Activated CD4-positive, CD25-positive, alpha-beta regulatory T cell treated with anti-CD3 and anti-CD28 coated beads, Interleukin-2, amount 50 U/mL, for 72 hours (primary cell): ENCODE results near the gene MAST4.
"Not testable (repeated sequence)": the region's sequence is repeated elsewhere in the genome, so short reads cannot be mapped to it uniquely, and the experiment has no call there.

Experiments used
- DNase-seq: peaks from one replicate; pipeline ENCODE4 v3.0.0; 2021

MAST4 gene

DNA sequence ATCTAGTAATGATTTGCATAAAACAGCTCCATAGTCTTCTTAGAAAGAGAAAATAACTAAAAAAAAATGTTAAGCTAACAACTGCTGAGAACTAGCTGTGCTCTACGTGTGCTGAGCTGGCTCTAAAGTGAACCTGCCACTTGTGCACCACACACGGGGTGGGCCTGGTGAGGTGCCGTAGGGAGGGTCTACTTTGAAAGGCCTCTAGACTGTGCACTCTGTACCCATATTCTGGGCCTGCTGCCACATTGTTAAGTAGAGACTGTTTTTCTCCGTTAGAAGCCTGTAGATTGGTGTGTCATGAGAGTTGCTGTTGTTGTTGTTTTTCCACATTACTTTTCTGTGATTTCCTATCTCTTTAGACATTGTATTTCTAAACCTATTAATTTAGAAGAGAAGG, 506.5 kb downstream of the MAST4 start:
- no peak for DNase-seq

GRCh38 chr5:67104859-67105258, 508.7 kb downstream of the MAST4 start:
- no peak for DNase-seq

DNA sequence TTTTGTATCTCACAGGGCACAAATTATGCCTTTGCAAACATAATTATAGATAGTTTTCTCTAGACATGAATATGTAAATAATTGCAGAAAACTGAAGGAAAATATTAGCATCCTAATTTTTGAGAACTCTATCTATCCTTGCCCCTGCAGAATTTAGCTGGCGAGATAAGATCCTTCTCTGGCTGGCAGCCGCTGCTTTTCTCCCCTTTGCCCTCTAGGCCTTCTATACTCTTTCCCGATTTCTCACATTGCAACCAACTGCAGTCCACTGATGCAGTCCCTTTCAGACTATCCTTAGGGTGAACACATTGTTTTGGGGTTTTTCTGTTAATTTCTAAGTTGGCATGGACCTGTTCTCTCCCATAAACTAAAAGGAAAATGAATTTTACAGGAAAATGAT, 509.1 kb downstream of the MAST4 start:
- no peak for DNase-seq

DNA sequence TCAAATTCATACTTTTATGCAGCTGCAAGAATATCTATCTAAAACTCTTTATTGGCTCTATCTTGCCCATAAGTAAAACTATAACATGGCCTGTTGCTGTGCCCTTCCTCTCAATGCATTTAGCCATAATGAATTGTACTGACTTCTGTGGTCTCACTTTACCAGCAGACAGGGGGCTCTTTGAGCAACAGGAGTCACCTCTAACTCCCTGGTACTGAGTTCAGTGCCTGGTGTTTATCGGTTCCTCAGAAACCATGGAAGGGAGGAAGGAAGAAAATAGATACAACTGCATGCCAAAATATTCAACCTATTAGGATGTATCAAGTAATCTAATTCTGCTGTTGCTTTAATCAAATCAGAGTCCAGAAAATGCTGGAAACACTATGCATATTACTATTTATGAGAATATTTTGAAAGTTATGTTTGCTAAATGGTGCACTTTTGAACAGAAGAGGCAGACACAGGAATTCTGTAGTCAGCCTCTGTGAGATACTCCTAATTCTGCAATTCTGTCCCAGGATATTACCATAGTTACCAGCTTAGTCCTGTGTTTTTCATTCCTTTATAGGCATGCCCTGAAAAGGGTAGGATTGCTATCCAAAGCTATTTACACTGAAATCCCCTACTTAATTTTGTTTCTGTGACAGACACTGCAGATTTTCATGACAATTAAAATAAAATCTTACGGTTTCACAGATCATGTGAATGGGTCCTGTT, 510.6 kb downstream of the MAST4 start:
- no peak for DNase-seq

DNA sequence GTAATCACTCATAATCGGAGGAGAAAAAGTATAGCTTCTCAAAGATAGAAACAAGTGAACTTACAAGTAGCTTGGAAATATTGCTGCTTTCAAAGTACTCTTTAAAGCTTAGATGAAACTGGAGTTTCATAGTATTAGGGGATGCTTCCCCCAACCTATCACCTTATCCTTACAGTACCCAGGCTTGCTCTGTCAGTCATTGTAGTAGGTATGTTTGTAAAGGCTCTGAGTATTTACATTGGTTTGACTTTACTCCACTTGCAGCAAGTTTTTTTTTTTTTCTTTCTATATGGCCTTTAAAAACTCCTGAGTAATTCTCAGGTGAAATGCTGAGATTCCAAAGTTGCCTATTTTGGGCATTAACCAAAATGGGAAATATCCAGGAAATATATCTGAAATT, 515.6 kb downstream of the MAST4 start:
- DNase-seq = no peak

DNA sequence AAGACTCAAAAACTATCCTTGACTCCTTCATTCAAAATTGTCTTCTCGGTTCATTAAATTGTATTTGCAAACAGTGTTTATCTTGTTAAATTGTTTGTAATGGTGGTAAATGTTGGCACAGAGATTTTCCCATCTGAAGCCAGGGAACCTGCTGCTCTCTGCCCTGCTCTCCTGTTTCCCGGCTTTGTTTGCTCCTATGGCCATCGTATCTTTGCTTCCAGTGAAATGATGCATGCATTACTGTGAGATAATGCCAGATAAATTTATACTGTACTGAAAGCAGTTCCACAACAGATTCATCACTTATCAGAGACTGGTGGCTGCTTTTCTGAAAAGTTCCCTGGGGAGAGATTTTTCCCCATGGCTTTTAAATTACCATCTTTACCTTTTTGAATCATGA, 519.1 kb downstream of the MAST4 start:
- no peak for DNase-seq

DNA sequence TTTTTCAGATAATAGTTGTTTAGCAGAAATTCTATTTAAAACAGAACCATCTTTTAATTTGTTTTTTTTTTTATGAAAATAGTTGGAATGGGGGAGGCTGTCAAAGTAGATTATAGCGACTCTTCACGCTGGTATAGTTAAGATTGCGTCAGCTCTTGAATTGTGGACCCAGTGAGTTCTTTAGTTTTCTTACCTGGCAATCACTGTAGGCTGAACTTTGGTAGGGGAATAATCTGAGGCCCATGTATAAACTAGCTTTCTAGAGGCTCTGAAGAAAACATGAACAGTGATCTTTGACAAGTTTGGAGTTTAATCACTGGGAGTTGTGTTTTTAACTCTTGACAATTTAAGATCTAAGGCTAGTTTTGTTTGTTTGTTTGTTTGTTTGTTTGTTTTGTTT, 519.6 kb downstream of the MAST4 start:
- DNase-seq = no peak

- DNase-seq = no peak
Observed at GRCh38 chr5:67118050-67118620, 521.9 kb downstream of the MAST4 start.

- no peak for DNase-seq
Observed at GRCh38 chr5:67119010-67119409, 522.8 kb downstream of the MAST4 start.

- no peak for DNase-seq
Observed at GRCh38 chr5:67120032-67120431, 523.8 kb downstream of the MAST4 start.

DNA sequence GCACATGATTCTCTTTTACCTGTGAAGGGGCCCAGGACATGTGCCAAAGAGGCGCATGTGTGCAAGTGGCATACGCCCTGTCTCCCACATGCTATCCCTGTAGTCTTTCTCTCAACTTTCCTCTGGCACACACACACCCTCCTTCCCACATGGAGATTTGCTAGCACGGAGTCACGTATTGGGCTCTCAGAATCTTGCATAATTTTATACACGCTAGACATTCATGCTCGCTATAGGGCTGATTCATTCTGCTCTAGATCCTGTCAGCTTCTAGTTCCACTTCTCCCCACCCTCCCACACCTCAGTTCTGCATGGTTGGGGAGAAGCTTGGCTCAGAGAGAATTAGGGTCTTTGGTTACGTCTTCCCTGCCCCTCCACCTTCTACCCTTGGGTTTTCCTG, 527.6 kb downstream of the MAST4 start:
- DNase-seq = no peak

DNA sequence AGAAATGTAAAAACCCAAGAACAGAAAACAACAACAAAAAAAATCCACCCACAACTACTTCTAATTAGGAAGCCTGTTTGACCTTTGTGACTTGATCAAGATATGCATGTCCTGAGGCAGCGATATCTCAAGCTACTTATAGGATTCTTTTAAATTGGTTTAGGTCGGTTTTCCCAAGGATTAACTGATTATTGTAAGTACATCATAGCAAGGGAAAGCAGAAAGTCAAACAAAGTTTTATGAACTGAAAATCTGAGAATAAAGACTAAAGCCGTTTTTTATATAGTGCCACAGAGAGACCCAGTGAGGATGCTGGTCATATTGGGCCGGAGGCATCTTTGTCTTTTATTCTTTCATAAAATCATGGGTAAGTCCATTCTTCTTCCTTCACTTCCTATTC, 528.4 kb downstream of the MAST4 start:
- no peak for DNase-seq

DNA sequence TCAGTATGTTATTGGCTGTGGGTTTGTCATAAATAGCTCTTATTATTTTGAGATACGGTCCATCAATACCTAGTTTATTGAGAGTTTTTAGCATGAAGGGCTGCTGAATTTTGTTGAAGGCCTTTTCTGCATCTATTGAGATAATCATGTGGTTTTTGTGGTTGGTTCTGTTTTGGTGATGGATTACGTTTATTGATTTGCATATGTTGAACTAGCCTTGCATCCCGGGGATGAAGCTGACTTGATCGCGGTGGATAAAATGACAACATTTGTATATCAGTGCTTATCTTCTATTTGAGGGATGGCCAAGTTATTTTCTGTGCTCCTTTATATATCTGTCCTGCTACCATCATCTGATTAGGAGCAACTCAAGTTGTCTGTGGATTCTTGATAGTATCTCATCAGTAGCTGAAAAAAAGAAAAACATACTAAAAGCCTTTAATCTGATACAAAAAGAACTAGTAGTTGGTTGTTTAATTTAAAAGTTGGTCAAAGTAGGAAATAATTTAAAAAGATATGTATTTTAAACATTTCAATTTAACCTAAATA, 531.2 kb downstream of the MAST4 start:
- DNase-seq = not testable (repeated sequence)

DNA sequence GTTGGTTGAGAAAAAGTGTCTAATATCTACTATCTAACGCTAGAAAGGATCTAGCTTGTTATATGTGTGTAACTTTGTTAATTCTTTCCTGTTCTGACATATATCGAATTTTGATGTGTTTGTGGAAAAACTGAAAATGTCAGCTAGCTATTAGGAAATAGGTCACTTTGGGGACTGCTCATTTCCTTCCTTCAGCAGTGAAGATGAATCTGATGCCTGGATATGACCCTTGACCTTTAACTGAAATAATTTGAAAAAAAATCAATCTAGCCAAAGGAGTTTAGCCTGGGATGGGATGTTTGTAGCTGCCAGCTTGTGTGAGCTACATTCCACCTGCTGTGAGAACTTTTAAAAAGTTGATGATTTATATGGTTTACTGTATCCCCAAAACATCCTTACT, 533.6 kb downstream of the MAST4 start:
- no peak for DNase-seq

DNA sequence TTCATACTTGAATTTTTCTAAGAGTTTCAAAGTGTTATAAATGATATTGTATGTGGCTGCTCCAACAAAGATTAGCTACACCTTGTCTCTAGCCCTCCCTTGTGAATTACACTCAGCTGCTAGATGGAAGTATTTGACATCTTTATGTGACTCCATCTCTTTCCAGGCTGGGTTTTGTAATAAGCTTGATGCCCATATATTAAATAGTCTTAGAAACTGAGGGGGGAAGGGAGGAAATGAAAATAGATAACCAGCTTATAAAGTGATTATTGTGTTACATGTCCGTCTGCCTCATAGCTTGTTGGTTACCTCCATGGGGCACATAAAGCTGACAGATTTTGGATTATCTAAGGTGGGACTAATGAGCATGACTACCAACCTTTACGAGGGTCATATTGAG, 537.0 kb downstream of the MAST4 start:
- DNase-seq = no peak

DNA sequence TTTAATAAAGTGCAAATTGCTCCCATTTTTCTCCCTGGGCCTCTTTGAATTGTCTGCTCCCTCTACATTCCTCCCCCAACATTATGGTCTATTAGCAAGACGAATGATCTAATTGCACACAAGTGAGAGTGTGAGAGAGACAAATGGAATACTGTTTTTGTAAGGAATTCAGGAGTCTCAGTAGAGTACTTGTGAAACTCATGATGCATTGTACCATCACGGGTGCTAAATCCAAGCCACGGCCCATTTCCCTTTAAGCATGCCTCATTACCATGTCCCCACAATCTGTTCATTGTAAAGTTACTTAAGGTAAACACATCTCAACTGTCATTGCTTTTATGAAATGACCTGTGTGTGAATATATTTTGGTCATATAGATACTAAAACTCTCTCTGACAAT, 537.6 kb downstream of the MAST4 start:
- DNase-seq = no peak

DNA sequence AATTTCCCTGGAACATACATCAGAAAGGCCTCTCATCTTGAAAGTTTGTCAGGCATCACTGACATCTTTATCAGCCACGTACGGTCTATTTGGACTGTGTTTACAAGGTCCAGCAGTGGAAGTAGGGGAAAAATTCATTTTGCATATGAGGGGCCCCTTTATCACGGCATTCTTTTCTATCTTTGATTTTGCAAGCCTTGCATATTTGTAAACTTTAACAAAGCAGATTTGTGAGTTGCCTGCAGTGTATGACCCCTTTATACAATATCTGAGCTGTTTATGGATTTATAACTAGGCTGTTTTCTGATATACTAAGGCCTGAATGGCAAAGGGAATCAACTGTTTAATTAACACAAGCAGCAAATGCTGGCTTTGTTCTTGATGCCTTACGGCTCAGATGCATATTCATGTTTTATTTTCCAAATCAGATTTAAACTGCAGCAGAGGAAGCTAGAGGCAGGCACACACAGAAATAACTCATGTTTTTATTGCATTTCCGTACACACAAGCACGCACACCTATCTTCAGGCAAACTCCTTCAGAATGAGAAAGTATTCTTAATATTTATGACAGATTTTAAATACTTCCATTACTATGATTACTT, 539.3 kb downstream of the MAST4 start:
- no peak for DNase-seq

GRCh38 chr5:67139030-67139429, 542.8 kb downstream of the MAST4 start:
- DNase-seq = no peak

- no peak for DNase-seq
Observed at GRCh38 chr5:67140413-67140812, 544.2 kb downstream of the MAST4 start.

GRCh38 chr5:67141644-67142043, 545.5 kb downstream of the MAST4 start:
- DNase-seq = no peak

- DNase-seq = no peak
Observed at GRCh38 chr5:67142816-67143215, 546.6 kb downstream of the MAST4 start.

DNA sequence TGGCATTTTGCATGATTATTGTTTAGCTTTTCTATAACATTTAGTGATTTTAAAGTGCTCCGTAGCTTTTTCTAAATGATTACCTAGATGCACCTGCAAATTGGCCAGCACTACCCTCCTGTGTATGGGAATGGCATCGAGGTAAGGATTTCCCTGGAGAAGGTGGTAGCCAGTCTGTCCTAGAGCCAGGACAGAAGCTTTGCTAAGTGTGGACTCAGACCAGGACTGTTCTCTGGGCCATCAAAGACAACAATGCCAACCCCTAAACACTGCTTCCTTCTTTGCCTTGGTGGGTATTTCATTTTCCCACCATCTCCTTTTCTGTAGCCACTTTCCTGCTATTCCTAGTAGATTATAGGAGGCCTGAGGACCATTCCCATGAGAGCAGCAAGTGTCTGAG, 547.4 kb downstream of the MAST4 start:
- no peak for DNase-seq

DNA sequence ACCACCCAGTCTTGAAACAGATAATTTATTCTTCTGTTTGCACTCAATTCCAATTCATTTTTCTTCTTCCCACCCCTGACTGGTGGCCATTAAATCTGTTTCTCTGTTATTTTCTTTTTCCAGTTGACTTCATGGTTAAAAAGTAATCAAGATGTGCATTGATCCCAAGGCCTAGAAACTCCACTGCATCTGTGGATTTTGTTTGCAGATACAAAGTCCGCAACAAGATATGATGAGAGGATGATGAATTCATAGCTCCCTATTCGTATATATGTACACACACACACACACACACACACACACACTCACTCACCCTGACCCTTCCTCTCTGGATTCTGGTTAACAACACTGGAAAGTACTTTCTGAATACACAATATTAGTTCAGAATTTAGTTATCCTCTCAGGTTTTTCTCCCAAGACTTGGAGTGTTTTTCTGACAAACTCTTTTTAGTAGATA, 548.0 kb downstream of the MAST4 start:
- DNase-seq = no peak

- no peak for DNase-seq
Observed at GRCh38 chr5:67146574-67146973, 550.4 kb downstream of the MAST4 start.
